ENCODE data around the gene MYF5. TPM values are rescaled to one million over a fixed set of nuclear protein-coding genes. Genes with fewer than 3 reads are reported as not detected.
A peak's percentile ranks its signal among the peaks of the same experiment; 100 is the strongest.

Gene MYF5
- total RNA-seq, 4 donors from 2014 or later, result not detected

- Histone ChIP-seq H3K4me1 (peaks cover 0 to 4% of the 10 kb centered on the region in 2 donors), H3K27ac (no peak overlapping the region), H3K36me3 (no peaks in the 10 kb centered on the region), H3K9me3 (no peaks in the 10 kb centered on the region), H3K27me3 (peaks cover 6% of the 10 kb centered on the region), H3K4me3 (replicated peaks in 1 of 3) (no peak overlapping the region)
- 89 to 100% methylated on average over 1 of the region's 1 CpG for WGBS, 2 donors
- intact Hi-C loops (cut with DNase I), result no loop called here
- no peak for TF ChIP-seq CTCF (IDR thresholded peaks at IDR 0.05)
- no peak for DNase-seq
Observed at GRCh38 chr12:80710727-80711449, 5.8 kb upstream of the MYF5 start.

GRCh38 chr12:80711866-80712265 lies 4.8 kb upstream of the MYF5 start:
- intact Hi-C loops (cut with DNase I), result no loop called here
- TF ChIP-seq POLR2A (IDR thresholded peaks at IDR 0.05) (no peak), CTCF (IDR thresholded peaks at IDR 0.05) (no peak)
- DNase-seq, result no peak

GRCh38 chr12:80712866-80713265 lies 3.8 kb upstream of the MYF5 start:
- no peaks in the 10 kb centered on the region for H3K36me3 ChIP-seq
- H3K4me1 ChIP-seq, result peaks cover 0 to 4% of the 10 kb centered on the region in 2 donors
- H3K27ac ChIP-seq, result no peak overlapping the region
- H3K9me3 ChIP-seq, result no peaks in the 10 kb centered on the region
- peaks cover 6% of the 10 kb centered on the region for H3K27me3 ChIP-seq
- no peak overlapping the region for H3K4me3 ChIP-seq (replicated peaks in 1 of 3)
- DNase-seq, result no peak
- TF ChIP-seq POLR2A (IDR thresholded peaks at IDR 0.05) (no peak), CTCF (IDR thresholded peaks at IDR 0.05) (no peak)
- intact Hi-C loops (cut with DNase I), result no loop called here

More at GRCh38 chr12:80711866-80712265, 4.8 kb upstream of the MYF5 start:
- Histone ChIP-seq H3K27ac (no peak overlapping the region), H3K27me3 (peaks cover 6% of the 10 kb centered on the region), H3K9me3 (no peaks in the 10 kb centered on the region), H3K4me1 (peaks cover 0 to 4% of the 10 kb centered on the region in 2 donors), H3K36me3 (no peaks in the 10 kb centered on the region), H3K4me3 (replicated peaks in 1 of 3) (no peak overlapping the region)
- WGBS, 2 donors, result 76 to 77% methylated on average over 1 of the region's 1 CpG

- 75 to 81% methylated on average over 4 of the region's 4 CpGs for WGBS, 2 donors
- Histone ChIP-seq H3K27me3 (peaks cover 6% of the 10 kb centered on the region), H3K9me3 (no peaks in the 10 kb centered on the region), H3K36me3 (no peaks in the 10 kb centered on the region), H3K27ac (no peak overlapping the region), H3K4me3 (replicated peaks in 1 of 3) (no peak overlapping the region), H3K4me1 (peaks cover 0 to 2% of the 10 kb centered on the region in 2 donors)
- no peak for DNase-seq
- TF ChIP-seq CTCF (IDR thresholded peaks at IDR 0.05) (no peak), POLR2A (IDR thresholded peaks at IDR 0.05) (no peak)
- intact Hi-C loops (cut with DNase I), result no loop called here
Observed at GRCh38 chr12:80713419-80713818, 3.3 kb upstream of the MYF5 start.

GRCh38 chr12:80714055-80714454 lies 2.7 kb upstream of the MYF5 start:
- intact Hi-C loops (cut with DNase I), result no loop called here

More at GRCh38 chr12:80714055-80714454, 2.7 kb upstream of the MYF5 start:
- peak; percentile 28 to 42 for DNase-seq
- H3K9me3 ChIP-seq, result no peaks in the 10 kb centered on the region
- peak overlapping the region in 1 of 3 donors; percentile 2 for H3K4me3 ChIP-seq (replicated peaks in 1 of 3)
- peaks cover 6% of the 10 kb centered on the region for H3K27me3 ChIP-seq
- WGBS, 2 donors, result 10 to 11% methylated on average over 16 of the region's 16 CpGs
- TF ChIP-seq POLR2A (IDR thresholded peaks at IDR 0.05) (no peak), CTCF (IDR thresholded peaks at IDR 0.05) (no peak)
- no peaks in the 10 kb centered on the region for H3K36me3 ChIP-seq
- H3K4me1 ChIP-seq, result no peaks in the 10 kb centered on the region
- no peak overlapping the region for H3K27ac ChIP-seq
